ENCODE data around the gene MR1.

Gene MR1

DNA sequence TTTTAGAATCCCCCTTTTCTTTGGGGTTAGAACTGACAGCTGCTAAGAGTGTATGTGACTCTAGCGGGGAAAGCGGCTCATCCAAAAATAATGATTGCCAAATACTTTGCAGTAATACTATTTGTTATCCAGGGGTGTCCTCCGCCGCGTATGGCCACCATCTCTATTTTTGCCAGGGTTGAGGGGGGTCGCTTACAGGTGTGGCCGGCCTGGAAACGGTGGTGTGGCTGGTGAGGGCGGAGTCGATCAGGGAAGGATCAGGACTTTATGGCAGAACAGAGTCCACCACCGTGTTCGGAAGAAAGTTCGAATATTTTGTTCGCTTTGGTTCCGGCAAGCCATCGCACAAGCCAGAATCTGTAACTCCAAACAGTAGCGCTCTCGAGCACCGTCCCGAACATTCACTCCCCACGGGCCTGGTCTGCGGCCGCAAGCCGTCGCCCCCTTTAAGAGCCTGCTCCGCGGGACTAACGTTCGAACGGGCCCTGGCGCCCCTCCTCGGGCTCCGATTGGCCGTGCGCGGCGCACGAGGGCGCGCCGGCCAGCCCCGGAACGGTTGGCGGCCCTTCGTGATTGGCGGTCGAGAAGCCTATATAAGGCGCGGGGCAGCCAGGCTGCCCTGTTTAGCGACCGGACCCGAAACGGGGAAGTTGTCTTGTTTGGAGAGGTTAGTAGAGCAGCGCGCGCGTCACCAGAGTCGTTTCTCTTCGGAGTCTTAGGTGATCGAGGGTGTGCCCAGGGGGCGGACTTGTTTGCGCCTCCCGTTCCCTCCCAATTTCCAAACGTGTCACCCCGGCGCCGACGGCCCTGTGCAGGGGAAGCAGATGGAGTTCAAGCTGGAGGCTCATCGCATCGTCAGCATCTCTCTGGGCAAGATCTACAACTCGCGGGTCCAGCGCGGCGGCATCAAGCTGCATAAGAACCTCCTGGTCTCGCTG lies 54.6 kb downstream of the MR1 start, which contains the start of gene IER5:
TSS of gene IER5 (plus strand) at position 622 of the 938 bp plus-strand sequence. CDS start at position 825, 203 bp downstream.
- peak; percentile 90 for FAIRE-seq
- peak; percentile 84 for DNase-seq (ENCODE audit: insufficient read length, low spot score)
- TF ChIP-seq POLR2AphosphoS5 (IDR thresholded peaks at IDR 0.05; ENCODE audit: low read depth, low read length), result peak; percentile 100
- peak; percentile 1 for TF ChIP-seq PAX5 (IDR thresholded peaks at IDR 0.05; ENCODE audit: insufficient read depth, low read length, severe bottlenecking)
- peak; percentile 99 for TF ChIP-seq TAF1 (IDR thresholded peaks at IDR 0.05; ENCODE audit: low read depth, low read length)
- TF ChIP-seq SPI1 (IDR thresholded peaks at IDR 0.05; ENCODE audit: low read depth, low read length), result no peak
- peak; percentile 98 for TF ChIP-seq POU2F2 (IDR thresholded peaks at IDR 0.05; ENCODE audit: low read depth, low read length)
- peak; percentile 100 for TF ChIP-seq POLR2A (IDR thresholded peaks at IDR 0.05; ENCODE audit: low read depth, low read length)

DNA sequence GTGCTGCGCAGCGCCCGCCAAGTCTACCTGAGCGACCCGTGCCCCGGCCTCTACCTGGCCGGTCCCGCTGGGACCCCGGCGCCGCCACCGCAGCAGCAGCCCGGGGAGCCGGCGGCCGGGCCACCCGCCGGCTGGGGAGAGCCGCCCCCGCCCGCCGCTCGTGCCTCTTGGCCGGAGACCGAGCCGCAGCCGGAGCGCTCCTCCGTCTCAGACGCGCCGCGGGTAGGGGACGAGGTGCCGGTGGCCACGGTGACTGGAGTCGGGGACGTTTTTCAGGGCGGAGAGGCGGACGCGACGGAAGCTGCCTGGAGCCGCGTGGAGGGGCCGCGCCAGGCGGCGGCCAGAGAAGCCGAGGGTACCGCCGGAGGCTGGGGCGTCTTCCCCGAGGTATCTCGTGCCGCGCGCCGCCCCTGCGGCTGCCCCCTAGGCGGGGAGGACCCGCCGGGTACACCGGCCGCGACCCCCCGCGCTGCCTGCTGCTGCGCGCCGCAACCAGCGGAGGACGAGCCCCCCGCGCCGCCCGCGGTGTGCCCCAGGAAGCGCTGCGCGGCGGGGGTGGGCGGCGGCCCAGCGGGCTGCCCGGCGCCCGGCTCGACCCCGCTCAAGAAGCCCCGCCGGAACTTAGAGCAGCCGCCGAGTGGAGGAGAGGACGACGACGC lies 55.4 kb downstream of the MR1 start:
- TF ChIP-seq POU2F2 (IDR thresholded peaks at IDR 0.05; ENCODE audit: low read depth, low read length), result no peak
- no peak for DNase-seq (ENCODE audit: insufficient read length, low spot score)
- FAIRE-seq, result no peak

DNA sequence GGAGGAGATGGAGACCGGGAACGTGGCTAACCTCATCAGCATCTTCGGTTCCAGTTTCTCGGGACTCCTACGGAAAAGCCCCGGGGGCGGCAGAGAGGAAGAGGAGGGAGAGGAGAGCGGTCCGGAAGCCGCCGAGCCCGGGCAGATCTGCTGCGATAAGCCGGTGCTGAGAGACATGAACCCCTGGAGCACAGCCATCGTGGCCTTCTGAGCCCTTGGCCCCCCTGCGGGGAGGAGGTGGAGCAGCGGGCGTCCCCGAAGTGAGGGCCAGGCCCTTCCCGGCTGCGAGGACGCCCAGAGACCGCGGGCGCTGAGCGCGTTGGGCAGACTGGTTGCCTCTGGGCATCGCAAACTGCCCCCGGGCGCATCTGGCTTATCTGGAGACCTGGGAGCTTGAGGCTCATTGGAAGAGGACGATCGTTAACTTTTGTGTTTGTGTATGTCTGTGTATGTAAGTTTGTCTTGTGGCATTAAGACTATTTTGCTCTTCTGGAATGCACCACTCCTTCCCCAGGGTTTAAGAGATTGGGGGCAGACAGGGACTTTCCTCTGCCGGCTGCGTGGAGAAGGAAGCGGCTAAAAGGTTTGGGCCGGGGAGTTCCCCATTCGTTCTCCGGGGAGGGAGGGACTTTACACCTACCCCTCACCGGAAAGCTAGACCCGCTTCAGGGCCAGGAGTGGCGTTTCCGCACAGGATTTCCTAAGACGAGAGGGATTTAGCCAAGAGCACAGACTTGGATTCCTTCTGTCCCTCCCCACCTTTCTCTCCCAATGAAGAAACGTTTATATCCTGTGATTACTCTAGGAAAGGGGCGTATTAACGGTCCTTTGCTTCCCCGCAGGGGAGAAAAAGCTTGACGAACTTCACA lies 56.1 kb downstream of the MR1 start:
- peak; percentile 91 for TF ChIP-seq POLR2AphosphoS5 (IDR thresholded peaks at IDR 0.05; ENCODE audit: low read depth, low read length)
- peak; percentile 17; the same call in 1 of the 2 replicates for TF ChIP-seq POU2F2 (IDR thresholded peaks at IDR 0.05; ENCODE audit: low read depth, low read length)
- TF ChIP-seq SPI1 (IDR thresholded peaks at IDR 0.05; ENCODE audit: low read depth, low read length), result peak; percentile 74
- TF ChIP-seq TAF1 (IDR thresholded peaks at IDR 0.05; ENCODE audit: low read depth, low read length), result peak; percentile 48; the same call in 1 of the 2 replicates
- TF ChIP-seq PAX5 (IDR thresholded peaks at IDR 0.05; ENCODE audit: insufficient read depth, low read length, severe bottlenecking), result no peak
- peak; percentile 95 for TF ChIP-seq POLR2A (IDR thresholded peaks at IDR 0.05; ENCODE audit: low read depth, low read length)
- FAIRE-seq (no peak), DNase-seq (ENCODE audit: insufficient read length, low spot score) (no peak)

DNA sequence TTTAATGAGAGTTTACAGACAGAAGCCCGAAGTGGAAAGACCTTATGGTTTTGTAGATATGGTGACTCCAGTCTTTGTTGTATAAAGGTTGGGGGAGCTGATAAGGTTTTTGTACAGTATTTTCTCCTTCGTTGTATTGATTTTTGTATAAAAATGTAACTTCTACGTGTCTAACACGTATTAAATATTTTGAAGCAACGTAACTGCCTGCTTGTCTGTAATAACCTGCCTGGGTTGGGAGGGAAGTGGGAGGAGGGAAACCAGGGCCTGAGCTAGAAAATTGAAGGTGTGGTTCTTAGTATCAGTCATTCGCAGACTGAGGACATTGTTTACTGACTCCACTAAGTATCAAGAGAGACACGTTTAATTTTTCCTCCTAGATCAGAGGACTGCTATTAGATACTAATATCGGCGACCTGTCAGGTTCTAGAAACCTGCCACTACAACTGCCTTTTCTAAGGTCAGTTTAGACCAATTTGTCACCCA lies 56.9 kb downstream of the MR1 start:
- DNase-seq (ENCODE audit: insufficient read length, low spot score), result no peak
- FAIRE-seq, result no peak
- TF ChIP-seq PAX5 (IDR thresholded peaks at IDR 0.05; ENCODE audit: insufficient read depth, low read length, severe bottlenecking), result no peak
- TF ChIP-seq SPI1 (IDR thresholded peaks at IDR 0.05; ENCODE audit: low read depth, low read length), result peak; percentile 78
- no peak; the same call in 1 of the 2 replicates for TF ChIP-seq POLR2A (IDR thresholded peaks at IDR 0.05; ENCODE audit: low read depth, low read length)
- no peak for TF ChIP-seq POU2F2 (IDR thresholded peaks at IDR 0.05; ENCODE audit: low read depth, low read length)
- TF ChIP-seq TAF1 (IDR thresholded peaks at IDR 0.05; ENCODE audit: low read depth, low read length), result no peak
- peak; percentile 25; the same call in 1 of the 2 replicates for TF ChIP-seq POLR2AphosphoS5 (IDR thresholded peaks at IDR 0.05; ENCODE audit: low read depth, low read length)

DNA sequence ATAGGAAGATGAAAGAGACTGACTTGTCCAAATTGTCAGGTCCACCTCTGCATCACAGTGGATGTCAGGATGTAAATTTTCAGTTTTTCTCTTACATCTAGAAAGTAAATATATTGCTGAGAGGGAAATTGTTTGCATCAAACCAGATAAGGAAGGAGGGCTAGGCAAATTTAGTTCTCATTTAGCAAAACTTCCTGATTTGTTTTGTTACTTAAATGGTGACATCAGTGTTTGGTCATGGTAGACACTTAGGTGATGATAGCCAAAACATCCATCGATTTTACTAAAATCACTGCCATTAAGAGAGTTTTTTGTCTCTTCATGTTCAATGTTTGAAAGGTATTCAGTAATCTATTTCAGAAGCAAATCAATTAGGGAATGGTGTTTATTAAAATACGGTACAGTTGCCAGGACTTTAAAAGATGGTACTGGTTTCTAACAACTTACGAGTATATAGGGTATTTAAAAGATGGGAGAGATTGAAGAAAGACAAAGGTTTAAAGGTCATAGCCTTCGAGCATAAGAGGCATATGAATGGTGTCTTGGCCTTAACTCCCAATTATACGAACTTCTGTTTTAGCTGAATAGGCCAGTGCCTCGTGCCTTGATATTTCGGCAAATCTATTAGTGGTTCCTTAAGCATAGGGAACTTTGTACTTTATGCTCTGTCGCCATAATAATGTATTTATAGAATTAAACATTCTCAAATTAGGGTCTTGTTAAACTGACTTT lies 57.7 kb downstream of the MR1 start:
- DNase-seq (ENCODE audit: insufficient read length, low spot score), result no peak
- TF ChIP-seq TAF1 (IDR thresholded peaks at IDR 0.05; ENCODE audit: low read depth, low read length) (no peak), POU2F2 (IDR thresholded peaks at IDR 0.05; ENCODE audit: low read depth, low read length) (no peak), POLR2AphosphoS5 (IDR thresholded peaks at IDR 0.05; ENCODE audit: low read depth, low read length) (peak; percentile 38; the same call in 1 of the 2 replicates), SPI1 (IDR thresholded peaks at IDR 0.05; ENCODE audit: low read depth, low read length) (no peak), POLR2A (IDR thresholded peaks at IDR 0.05; ENCODE audit: low read depth, low read length) (0 out of 2 replicates have a peak, but pooled peaks have one; percentile 49), PAX5 (IDR thresholded peaks at IDR 0.05; ENCODE audit: insufficient read depth, low read length, severe bottlenecking) (no peak)
- no peak for FAIRE-seq

DNA sequence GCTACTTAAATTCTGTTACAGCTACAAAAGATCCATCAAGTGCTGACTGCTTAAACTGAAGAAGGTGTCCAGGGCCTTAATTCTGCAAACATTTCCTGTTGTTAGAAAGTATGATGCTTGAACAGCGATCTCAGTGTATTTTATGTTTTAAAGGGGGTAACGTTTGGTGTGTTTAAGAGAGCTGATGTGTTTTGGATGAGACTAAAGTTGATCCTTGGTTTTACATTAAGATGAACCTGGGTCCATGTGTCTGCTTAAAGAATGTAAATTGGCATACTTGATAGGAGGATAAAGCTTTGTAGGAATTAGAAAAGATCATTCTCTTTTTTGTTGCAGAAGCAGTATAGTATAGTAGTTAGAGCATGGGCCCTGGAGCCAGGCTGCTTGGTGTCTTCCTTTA lies 58.3 kb downstream of the MR1 start:
- DNase-seq (ENCODE audit: insufficient read length, low spot score) (no peak), FAIRE-seq (no peak)
- TF ChIP-seq POLR2A (IDR thresholded peaks at IDR 0.05; ENCODE audit: low read depth, low read length) (peak; percentile 70), POLR2AphosphoS5 (IDR thresholded peaks at IDR 0.05; ENCODE audit: low read depth, low read length) (no peak; the same call in 1 of the 2 replicates)

DNA sequence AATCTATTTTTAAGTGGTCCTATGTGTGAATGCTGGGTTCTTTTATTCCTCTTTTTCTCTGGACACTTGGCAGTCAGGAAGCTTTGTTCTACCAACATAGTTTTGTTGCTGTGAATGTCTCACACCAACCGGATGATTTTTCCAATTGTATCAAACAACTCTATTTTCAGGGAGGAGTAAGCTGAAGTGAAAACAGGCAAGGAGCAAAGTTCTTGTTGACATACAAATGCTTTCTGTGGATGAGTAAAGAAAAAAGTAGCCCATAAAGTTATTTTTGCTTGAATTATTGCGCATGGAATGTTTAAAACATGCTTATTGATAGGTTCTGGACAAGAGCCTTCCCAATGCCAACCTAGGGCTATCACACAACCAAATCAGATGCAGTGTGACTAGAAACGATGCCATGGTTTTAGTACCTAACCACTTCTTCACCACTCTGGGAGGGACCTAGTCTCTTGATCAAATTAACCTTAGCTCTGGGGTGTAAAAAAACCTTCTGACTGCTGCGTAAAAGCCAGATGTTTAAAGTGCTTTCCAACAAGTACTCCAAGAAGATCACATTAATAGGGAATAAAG lies 59.2 kb downstream of the MR1 start:
- DNase-seq (ENCODE audit: insufficient read length, low spot score) (no peak), FAIRE-seq (no peak)
- no peak for TF ChIP-seq POLR2AphosphoS5 (IDR thresholded peaks at IDR 0.05; ENCODE audit: low read depth, low read length)
- no peak for TF ChIP-seq TAF1 (IDR thresholded peaks at IDR 0.05; ENCODE audit: low read depth, low read length)
- TF ChIP-seq SPI1 (IDR thresholded peaks at IDR 0.05; ENCODE audit: low read depth, low read length), result no peak
- TF ChIP-seq POLR2A (IDR thresholded peaks at IDR 0.05; ENCODE audit: low read depth, low read length), result no peak
- no peak for TF ChIP-seq POU2F2 (IDR thresholded peaks at IDR 0.05; ENCODE audit: low read depth, low read length)
- no peak for TF ChIP-seq PAX5 (IDR thresholded peaks at IDR 0.05; ENCODE audit: insufficient read depth, low read length, severe bottlenecking)

All from GM12891 (cell line).